Measurements from ENCODE around the gene PPM1D. TPM values are rescaled to one million over a fixed set of nuclear protein-coding genes. Genes with fewer than 3 reads are reported as not detected.

The PPM1D gene
- total and polyA plus RNA-seq, 2 experiments from 2014 or later, result 7.8 to 13.3 TPM

GRCh38 chr17:60637683-60638082 is 37.7 kb downstream of the PPM1D start (continued):
- TF ChIP-seq STAT1 (IDR thresholded peaks at IDR 0.05; ENCODE audit: unreplicated experiment) (no peak), ETS1 (IDR thresholded peaks at IDR 0.05) (no peak), CREB1 (CRISPR knock-in tag; IDR thresholded peaks at IDR 0.05; ENCODE audit: low read depth) (no peak), NANOG (IDR thresholded peaks at IDR 0.05; ENCODE audit: borderline replicate concordance) (no peak)

- Histone ChIP-seq H3F3A (replicated peaks; ENCODE audit: low read depth) (no peaks in the 10 kb centered on the region; the same call in 1 of the 2 replicates), H3K79me2 (replicated peaks; ENCODE audit: insufficient read depth) (peaks cover 22% of the 10 kb centered on the region), H3K36me3 (ENCODE audit: insufficient read depth) (peaks cover 17% of the 10 kb centered on the region; the same call in 1 of the 2 replicates), H3K27me3 (ENCODE audit: insufficient read depth) (no peaks in the 10 kb centered on the region), H3K27ac (ENCODE audit: low read depth) (no peak overlapping the region), H3K9me2 (ENCODE audit: insufficient read depth) (no peaks in the 10 kb centered on the region), H3K4me2 (no peak overlapping the region), H2AFZ (no peak overlapping the region), H3K4me1 (ENCODE audit: insufficient read depth) (no peaks in the 10 kb centered on the region), H4K20me1 (replicated peaks; ENCODE audit: insufficient read depth) (peaks cover 9% of the 10 kb centered on the region), H3K4me3 (no peak overlapping the region)
- Mint-ChIP-seq H3K4me1 (0 out of 3 replicates have a peak, but pooled peaks cover 3% of the 10 kb centered on the region), H3K9me3 (no peaks in the 10 kb centered on the region), H3K36me3 (ENCODE audit: low read depth) (peaks cover 6% of the 10 kb centered on the region), H3K4me3 (no peak overlapping the region), H3K27me3 (ENCODE audit: insufficient read depth, low read depth, poor library complexity) (peaks cover 3% of the 10 kb centered on the region), H3K27ac (no peak overlapping the region)
- ATAC-seq (no peak), DNase-seq (ENCODE audit: low spot score) (no peak)
- TF ChIP-seq NANOG (IDR thresholded peaks at IDR 0.05; ENCODE audit: borderline replicate concordance), result no peak
- TF ChIP-seq ETS1 (IDR thresholded peaks at IDR 0.05), result no peak
- TF ChIP-seq CTCF (conservative IDR thresholded peaks at IDR 0.05; ENCODE audit: low read depth in 2 of 2), result no peak
- no peak for TF ChIP-seq EZH2phosphoT487 (IDR thresholded peaks at IDR 0.05; ENCODE audit: unreplicated experiment)
- no peak for TF ChIP-seq EZH2 (IDR thresholded peaks at IDR 0.05; ENCODE audit: low read depth, unreplicated experiment)
- TF ChIP-seq CREB1 (CRISPR knock-in tag; IDR thresholded peaks at IDR 0.05; ENCODE audit: low read depth), result no peak
- TF ChIP-seq POLR2AphosphoS5 (IDR thresholded peaks at IDR 0.05; ENCODE audit: low read depth), result no peak
- no peak for TF ChIP-seq ZNF114 (CRISPR knock-in tag; IDR thresholded peaks at IDR 0.05)
- TF ChIP-seq ZNF462 (CRISPR knock-in tag; IDR thresholded peaks at IDR 0.05), result no peak
- TF ChIP-seq STAT1 (IDR thresholded peaks at IDR 0.05; ENCODE audit: unreplicated experiment), result no peak
- no peak for TF ChIP-seq JUNB (IDR thresholded peaks at IDR 0.05; ENCODE audit: unreplicated experiment)
Observed at GRCh38 chr17:60639019-60639330, 39.0 kb downstream of the PPM1D start.

Data from GM23338 (cell line).